ENCODE data around the gene BMERB1.
"Not testable (repeated sequence)": the region's sequence is repeated elsewhere in the genome, so short reads cannot be mapped to it uniquely, and the experiment has no call there.

- TF ChIP-seq, protein P1, sequence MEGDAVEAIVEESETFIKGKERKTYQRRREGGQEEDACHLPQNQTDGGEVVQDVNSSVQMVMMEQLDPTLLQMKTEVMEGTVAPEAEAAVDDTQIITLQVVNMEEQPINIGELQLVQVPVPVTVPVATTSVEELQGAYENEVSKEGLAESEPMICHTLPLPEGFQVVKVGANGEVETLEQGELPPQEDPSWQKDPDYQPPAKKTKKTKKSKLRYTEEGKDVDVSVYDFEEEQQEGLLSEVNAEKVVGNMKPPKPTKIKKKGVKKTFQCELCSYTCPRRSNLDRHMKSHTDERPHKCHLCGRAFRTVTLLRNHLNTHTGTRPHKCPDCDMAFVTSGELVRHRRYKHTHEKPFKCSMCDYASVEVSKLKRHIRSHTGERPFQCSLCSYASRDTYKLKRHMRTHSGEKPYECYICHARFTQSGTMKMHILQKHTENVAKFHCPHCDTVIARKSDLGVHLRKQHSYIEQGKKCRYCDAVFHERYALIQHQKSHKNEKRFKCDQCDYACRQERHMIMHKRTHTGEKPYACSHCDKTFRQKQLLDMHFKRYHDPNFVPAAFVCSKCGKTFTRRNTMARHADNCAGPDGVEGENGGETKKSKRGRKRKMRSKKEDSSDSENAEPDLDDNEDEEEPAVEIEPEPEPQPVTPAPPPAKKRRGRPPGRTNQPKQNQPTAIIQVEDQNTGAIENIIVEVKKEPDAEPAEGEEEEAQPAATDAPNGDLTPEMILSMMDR (IDR thresholded peaks at IDR 0.05; ENCODE audit: poor library complexity), result not testable (repeated sequence)
- TF ChIP-seq EZH2 (IDR thresholded peaks at IDR 0.05; ENCODE audit: borderline replicate concordance); EZH2phosphoT487 (IDR thresholded peaks at IDR 0.05; ENCODE audit: low read depth, severe bottlenecking, unreplicated experiment): not testable (repeated sequence)
Observed at GRCh38 chr16:15389916-15390315, 44.5 kb upstream of the BMERB1 start.
